Keratinocyte (primary cell): ENCODE measurements around the gene EXOC3L2. TPM values are rescaled to one million over a fixed set of nuclear protein-coding genes. Genes with fewer than 3 reads are reported as not detected.

Experiments
- DNase-seq: peaks from one replicate; pipeline ENCODE4 v3.0.0-alpha.2; 2011; ENCODE audit warnings: low read depth, missing footprints, low spot score
- FAIRE-seq: peaks from 2 replicates; lab custom pipeline; 2011; peaks lifted over from hg19 to GRCh38; lab: Jason Lieb, UNC
- H2AFZ ChIP-seq: 2 replicates; pipeline ENCODE4 v1.6.0; 2012; ENCODE audit warnings: low read length, control low read depth, inconsistent platforms; ENCODE audit not compliant: control insufficient read depth
- H3K27ac ChIP-seq: 2 replicates; pipeline ENCODE4 v1.5.1; 2011; ENCODE audit warnings: low read length; ENCODE audit not compliant: control insufficient read depth, insufficient read depth
- H3K27me3 ChIP-seq: 3 replicates; pipeline ENCODE4 v1.6.0; 2011; ENCODE audit warnings: low read length; ENCODE audit not compliant: control insufficient read depth, insufficient read depth; ENCODE audit errors: extremely low read depth
- H3K36me3 ChIP-seq, 2 experiments: 2 replicates in 1 of 2; 3 replicates in 1 of 2; pipeline ENCODE4 v1.5.1; 2011; ENCODE audit warnings: low read length in 2 of 2, mild to moderate bottlenecking in 1 of 2; ENCODE audit not compliant: control insufficient read depth in 2 of 2, insufficient read depth in 2 of 2; ENCODE audit errors: extremely low read depth in 1 of 2
- H3K4me1 ChIP-seq: 3 replicates; pipeline ENCODE4 v1.5.1; 2011; ENCODE audit warnings: low read length; ENCODE audit not compliant: control insufficient read depth, insufficient read depth; ENCODE audit errors: extremely low read depth
- H3K4me2 ChIP-seq: 3 replicates; pipeline ENCODE4 v1.6.0; 2011; ENCODE audit warnings: low read depth, low read length; ENCODE audit not compliant: control insufficient read depth, insufficient read depth; ENCODE audit errors: extremely low read depth
- H3K4me3 ChIP-seq, 3 experiments: fragments of 200-600 bp in 1 of 3; sonication (generic) in 1 of 3; 2 replicates in 2 of 3; 3 replicates in 1 of 3; pipeline ENCODE4 v1.5.1; 2011 to 2016; ENCODE audit warnings: low read length in 3 of 3, mild to moderate bottlenecking in 3 of 3, control low read depth in 2 of 3, inconsistent platforms in 1 of 3, low read depth in 1 of 3, mixed read lengths in 1 of 3, mixed run types in 1 of 3, moderate library complexity in 1 of 3; ENCODE audit not compliant: control insufficient read depth in 2 of 3, insufficient read depth in 2 of 3; ENCODE audit errors: extremely low read depth in 1 of 3
- H3K79me2 ChIP-seq: 2 replicates; pipeline ENCODE4 v1.6.0; 2012; ENCODE audit warnings: low read length; ENCODE audit not compliant: control insufficient read depth, insufficient read depth
- H3K9ac ChIP-seq: 3 replicates; pipeline ENCODE4 v1.6.0; 2011; ENCODE audit warnings: low read length; ENCODE audit not compliant: control insufficient read depth, insufficient read depth; ENCODE audit errors: extremely low read depth
- H3K9me1 ChIP-seq: 3 replicates; pipeline ENCODE4 v1.6.0; 2011; ENCODE audit warnings: low read length; ENCODE audit not compliant: control insufficient read depth, insufficient read depth; ENCODE audit errors: extremely low read depth
- H3K9me3 ChIP-seq: 2 replicates; pipeline ENCODE4 v1.5.1; 2012; ENCODE audit warnings: low read depth, low read length; ENCODE audit not compliant: control insufficient read depth
- H4K20me1 ChIP-seq: 3 replicates; pipeline ENCODE4 v1.6.0; 2011; ENCODE audit warnings: low read length; ENCODE audit not compliant: control insufficient read depth, insufficient read depth; ENCODE audit errors: extremely low read depth
- CTCF ChIP-seq, 3 experiments: IDR thresholded peaks in 1 of 3; conservative IDR thresholded peaks in 1 of 3; optimal IDR thresholded peaks in 1 of 3; 2 replicates in 2 of 3; 3 replicates in 1 of 3; pipeline versions ENCODE3 to v1.5.1; 2011; ENCODE audit warnings: low read length in 3 of 3, mild to moderate bottlenecking in 3 of 3, moderate library complexity in 2 of 3, control low read depth in 1 of 3, inconsistent platforms in 1 of 3; ENCODE audit not compliant: insufficient read depth in 2 of 3; ENCODE audit errors: extremely low read depth in 1 of 3
- EZH2 ChIP-seq: IDR thresholded peaks from one replicate; pipeline ENCODE4 v1.6.1; 2012; ENCODE audit warnings: inconsistent platforms, mild to moderate bottlenecking, low read length, moderate library complexity
- dilution Hi-C: fragments of 300-500 bp; cut with MboI; formaldehyde crosslinking; loops from one replicate; pipeline ENCODE4 v1.7.0; 2020; ENCODE audit warnings: low sequenced_read_pairs; ENCODE audit not compliant: extremely low pct_ligation_motif_present
- polyA plus RNA-seq, 5 experiments: library from polyadenylated mRNA; depleted of rRNA in 3 of 5; stranded (reverse) in 3 of 5; stranded (forward) in 1 of 5; unstranded in 1 of 5; fragments of >200 nt; gene quantifications; 1 replicate in 1 of 5; 2 replicates in 3 of 5; 3 replicates in 1 of 5; pipeline versions ENCODE4 v1.2.1 to v1.2.3, GENCODE V29; 2011 to 2012; ENCODE audit warnings: missing spikeins in 2 of 5, low read depth in 1 of 5, low replicate concordance in 1 of 5

The EXOC3L2 gene
- polyA plus RNA-seq, 1 donor (not counting 4 experiments of a cell fraction or from before 2014, with no cell fraction given): 0.08 TPM

- Histone ChIP-seq H3K27ac (no peak overlapping the region), H3K4me3 (no peak overlapping the region), H3K9me3 (no peaks in the 10 kb centered on the region), H3K9ac (no peak overlapping the region), H3K79me2 (no peaks in the 10 kb centered on the region), H3K9me1 (no peaks in the 10 kb centered on the region), H2AFZ (no peak overlapping the region), H3K4me2 (no peak overlapping the region), H3K4me1 (peaks cover 9% of the 10 kb centered on the region), H4K20me1 (no peaks in the 10 kb centered on the region), H3K27me3 (no peaks in the 10 kb centered on the region), H3K36me3 (no peaks in the 10 kb centered on the region)
- dilution Hi-C loops: no loop called here
- FAIRE-seq: no peak
- TF ChIP-seq CTCF (optimal IDR thresholded peaks at IDR 0.05 in 1 of 3, IDR thresholded peaks at IDR 0.05 in 1 of 3, conservative IDR thresholded peaks at IDR 0.05 in 1 of 3; ENCODE audit: extremely low read depth in 1 of 3, insufficient read depth in 2 of 3, low read length in 3 of 3) (no peak), EZH2 (no peak)
- DNase-seq: no peak
Observed at GRCh38 chr19:45217193-45217956, 27.8 kb downstream of the EXOC3L2 start.

GRCh38 chr19:45216667-45217066 is 28.5 kb downstream of the EXOC3L2 start:
- Histone ChIP-seq H3K4me1 (peaks cover 16% of the 10 kb centered on the region), H3K4me2 (no peak overlapping the region), H4K20me1 (no peaks in the 10 kb centered on the region), H3K9me1 (no peaks in the 10 kb centered on the region), H2AFZ (no peak overlapping the region), H3K4me3 (no peak overlapping the region), H3K36me3 (no peaks in the 10 kb centered on the region), H3K27ac (no peak overlapping the region), H3K9ac (no peak overlapping the region), H3K79me2 (no peaks in the 10 kb centered on the region), H3K9me3 (no peaks in the 10 kb centered on the region), H3K27me3 (no peaks in the 10 kb centered on the region)
- TF ChIP-seq EZH2 (no peak), CTCF (optimal IDR thresholded peaks at IDR 0.05 in 1 of 3, IDR thresholded peaks at IDR 0.05 in 1 of 3, conservative IDR thresholded peaks at IDR 0.05 in 1 of 3; ENCODE audit: extremely low read depth in 1 of 3, insufficient read depth in 2 of 3, low read length in 3 of 3) (no peak)
- FAIRE-seq (no peak), DNase-seq (no peak)
- dilution Hi-C loops: no loop called here
